Bladder microvascular endothelial cell (primary cell): ENCODE results near the gene SLC39A10. TPM values are rescaled to one million over a fixed set of nuclear protein-coding genes. Genes with fewer than 3 reads are reported as not detected.

Experiments
- total RNA-seq: library from RNA; depleted of rRNA; stranded (reverse); fragments of >200 nt; gene quantifications from 2 replicates; pipeline ENCODE4 v1.2.3, GENCODE V29; 2014

The SLC39A10 gene, protein sequence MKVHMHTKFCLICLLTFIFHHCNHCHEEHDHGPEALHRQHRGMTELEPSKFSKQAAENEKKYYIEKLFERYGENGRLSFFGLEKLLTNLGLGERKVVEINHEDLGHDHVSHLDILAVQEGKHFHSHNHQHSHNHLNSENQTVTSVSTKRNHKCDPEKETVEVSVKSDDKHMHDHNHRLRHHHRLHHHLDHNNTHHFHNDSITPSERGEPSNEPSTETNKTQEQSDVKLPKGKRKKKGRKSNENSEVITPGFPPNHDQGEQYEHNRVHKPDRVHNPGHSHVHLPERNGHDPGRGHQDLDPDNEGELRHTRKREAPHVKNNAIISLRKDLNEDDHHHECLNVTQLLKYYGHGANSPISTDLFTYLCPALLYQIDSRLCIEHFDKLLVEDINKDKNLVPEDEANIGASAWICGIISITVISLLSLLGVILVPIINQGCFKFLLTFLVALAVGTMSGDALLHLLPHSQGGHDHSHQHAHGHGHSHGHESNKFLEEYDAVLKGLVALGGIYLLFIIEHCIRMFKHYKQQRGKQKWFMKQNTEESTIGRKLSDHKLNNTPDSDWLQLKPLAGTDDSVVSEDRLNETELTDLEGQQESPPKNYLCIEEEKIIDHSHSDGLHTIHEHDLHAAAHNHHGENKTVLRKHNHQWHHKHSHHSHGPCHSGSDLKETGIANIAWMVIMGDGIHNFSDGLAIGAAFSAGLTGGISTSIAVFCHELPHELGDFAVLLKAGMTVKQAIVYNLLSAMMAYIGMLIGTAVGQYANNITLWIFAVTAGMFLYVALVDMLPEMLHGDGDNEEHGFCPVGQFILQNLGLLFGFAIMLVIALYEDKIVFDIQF
- total RNA-seq: 26.2 and 33.5 TPM in 2 replicates

DNA sequence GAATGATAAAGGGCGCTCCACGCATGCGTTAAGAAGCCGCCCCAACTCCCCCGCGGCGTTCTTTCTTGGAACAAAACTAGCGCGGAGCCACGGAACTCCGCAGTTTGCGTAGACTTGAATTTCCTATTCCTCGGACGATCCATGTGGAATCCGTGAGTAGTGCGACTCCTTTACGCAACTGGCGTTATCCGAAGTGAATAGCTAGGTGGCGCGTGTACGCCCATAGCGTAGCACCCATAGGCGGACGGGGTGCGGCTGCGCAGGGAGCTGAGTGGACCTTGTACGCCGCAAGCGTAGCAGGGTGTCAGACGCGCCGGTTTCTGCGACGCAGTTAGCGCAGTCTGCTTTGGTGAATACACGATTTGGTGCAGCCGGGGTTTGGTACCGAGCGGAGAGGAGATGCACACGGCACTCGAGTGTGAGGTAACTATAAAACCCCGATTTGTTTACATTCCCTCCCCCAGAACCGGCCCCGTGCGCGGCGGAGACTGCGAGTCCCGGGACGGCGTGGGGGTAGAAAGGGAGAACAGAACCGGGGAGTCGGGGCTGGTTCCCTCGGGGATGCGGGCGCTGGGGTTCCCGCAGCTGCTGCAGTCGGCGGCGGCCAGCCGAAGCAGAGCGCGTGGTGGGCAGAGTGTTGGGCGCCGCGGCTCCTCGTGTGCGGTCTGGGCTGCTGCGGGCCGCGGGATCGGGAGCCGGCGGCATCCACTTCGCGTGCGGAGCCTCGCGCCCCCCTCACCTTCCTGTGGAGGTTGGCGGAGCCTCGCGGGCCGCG, at the start of gene SLC39A10:
TSS of gene SLC39A10 (plus strand) at position 368 of the 775 bp plus-strand sequence. CDS start 22,817 bp downstream, outside the sequence.

